Ascending aorta (tissue), 2 donors: Measurements from ENCODE around the gene ADAM15. TPM values are rescaled to one million over a fixed set of nuclear protein-coding genes. Genes with fewer than 3 reads are reported as not detected.

Source experiments
- DNase-seq, 2 donors: peaks; one replicate each; pipeline ENCODE4 v3.0.0-alpha.2; 2019; ENCODE audit warnings: low spot score in 2 of 2
- H3K27ac ChIP-seq, 2 donors: fragments of 200-600 bp; sonication (generic); one replicate each; pipeline ENCODE4 v1.5.1; 2016 to 2017; ENCODE audit warnings: mild to moderate bottlenecking in 1 of 2
- H3K27me3 ChIP-seq: fragments of 200-600 bp; sonication (generic); one replicate; pipeline ENCODE4 v1.5.1; 2017
- H3K36me3 ChIP-seq, 2 donors: fragments of 200-600 bp; sonication (generic); one replicate each; pipeline ENCODE4 v1.5.1; 2016
- H3K4me1 ChIP-seq, 2 donors: fragments of 200-600 bp; sonication (generic); one replicate each; pipeline ENCODE4 v1.5.1; 2016 to 2017; ENCODE audit warnings: mild to moderate bottlenecking in 1 of 2
- H3K4me3 ChIP-seq, 2 donors: fragments of 200-600 bp; sonication (generic); one replicate each; pipeline ENCODE4 v1.5.1; 2016 to 2017; ENCODE audit warnings: mild to moderate bottlenecking in 1 of 2
- H3K9me3 ChIP-seq, 2 donors: fragments of 200-600 bp; sonication (generic); one replicate each; pipeline ENCODE4 v1.5.1; 2016
- intact Hi-C: fragments of 100-400 bp; cut with DNase I; formaldehyde crosslinking; loops from one replicate; pipeline ENCODE4 v1.15.1; 2023
- total RNA-seq: library from RNA; depleted of rRNA; stranded (reverse); fragments of >200 nt; gene quantifications from one replicate; pipeline ENCODE4 v1.1.0, GENCODE V29; 2016
- TF ChIP-seq, protein P1 (sequence below), 3 experiments: fragments of 200-600 bp in 2 of 3; fragments of 450-650 bp in 1 of 3; sonication (generic) in 2 of 3; IDR thresholded peaks; one replicate each; pipeline ENCODE4 v1.5.1; 2016 to 2019; ENCODE audit warnings: antibody characterized with exemption in 3 of 3, mild to moderate bottlenecking in 1 of 3, moderate library complexity in 1 of 3

Gene ADAM15
- total RNA-seq, 1 donor from 2014 or later = 610 TPM

DNA sequence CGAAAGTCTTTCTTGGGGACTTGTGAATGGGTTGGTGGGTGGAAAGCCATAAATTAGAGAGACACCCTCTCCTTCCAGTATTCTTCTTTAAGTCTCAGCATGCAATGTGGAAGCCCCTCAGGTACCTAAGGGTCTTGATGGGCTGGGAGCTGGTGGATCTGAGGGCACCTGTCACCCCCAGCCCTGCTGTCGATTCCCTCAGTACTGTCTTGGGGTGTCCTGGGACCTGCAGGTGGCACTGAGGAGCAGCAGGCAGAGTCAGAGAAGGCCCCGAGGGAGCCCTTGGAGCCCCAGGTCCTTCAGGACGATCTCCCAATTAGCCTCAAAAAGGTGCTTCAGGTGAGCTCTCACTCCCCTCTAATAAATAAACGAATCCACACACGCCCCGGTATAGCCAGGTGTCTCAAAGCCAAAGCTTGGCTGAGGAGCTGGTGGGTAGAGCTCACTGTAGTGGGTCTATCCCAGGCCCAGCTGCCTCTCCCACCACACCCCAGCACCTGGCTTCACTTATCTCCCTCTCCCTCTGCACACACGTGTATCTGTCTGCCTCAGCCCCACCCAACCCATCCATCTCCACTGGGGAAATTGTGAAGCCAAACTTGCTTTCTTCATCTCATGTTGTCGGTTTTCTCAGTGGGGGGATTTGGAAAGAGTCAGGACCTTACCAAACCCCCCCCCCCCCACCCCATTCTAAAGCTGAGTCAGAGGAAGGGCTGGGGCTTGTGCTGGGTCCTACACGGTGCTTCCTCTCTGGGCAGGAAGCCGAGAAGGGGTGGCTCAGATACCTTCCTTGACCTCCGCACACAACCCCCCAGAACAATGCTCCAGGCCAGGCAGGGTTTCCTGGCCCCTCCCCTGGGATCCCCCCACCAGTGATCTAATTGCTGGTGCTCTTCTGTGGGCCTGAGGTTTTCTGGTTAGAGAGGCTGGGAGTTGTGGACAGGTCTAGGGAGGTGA is 1.6 kb downstream of the ADAM15 start:
- TF ChIP-seq, protein P1, sequence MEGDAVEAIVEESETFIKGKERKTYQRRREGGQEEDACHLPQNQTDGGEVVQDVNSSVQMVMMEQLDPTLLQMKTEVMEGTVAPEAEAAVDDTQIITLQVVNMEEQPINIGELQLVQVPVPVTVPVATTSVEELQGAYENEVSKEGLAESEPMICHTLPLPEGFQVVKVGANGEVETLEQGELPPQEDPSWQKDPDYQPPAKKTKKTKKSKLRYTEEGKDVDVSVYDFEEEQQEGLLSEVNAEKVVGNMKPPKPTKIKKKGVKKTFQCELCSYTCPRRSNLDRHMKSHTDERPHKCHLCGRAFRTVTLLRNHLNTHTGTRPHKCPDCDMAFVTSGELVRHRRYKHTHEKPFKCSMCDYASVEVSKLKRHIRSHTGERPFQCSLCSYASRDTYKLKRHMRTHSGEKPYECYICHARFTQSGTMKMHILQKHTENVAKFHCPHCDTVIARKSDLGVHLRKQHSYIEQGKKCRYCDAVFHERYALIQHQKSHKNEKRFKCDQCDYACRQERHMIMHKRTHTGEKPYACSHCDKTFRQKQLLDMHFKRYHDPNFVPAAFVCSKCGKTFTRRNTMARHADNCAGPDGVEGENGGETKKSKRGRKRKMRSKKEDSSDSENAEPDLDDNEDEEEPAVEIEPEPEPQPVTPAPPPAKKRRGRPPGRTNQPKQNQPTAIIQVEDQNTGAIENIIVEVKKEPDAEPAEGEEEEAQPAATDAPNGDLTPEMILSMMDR (IDR thresholded peaks at IDR 0.05) = peak in 2 of 3 experiments; percentile 10 to 29
- Histone ChIP-seq H3K36me3 (peaks cover 21 to 34% of the 10 kb centered on the region in 2 donors), H3K9me3 (no peaks in the 10 kb centered on the region), H3K4me1 (peaks cover 0 to 20% of the 10 kb centered on the region in 2 donors), H3K27ac (peak overlapping the region; percentile 8 to 83), H3K4me3 (peak overlapping the region; percentile 69 to 80), H3K27me3 (no peaks in the 10 kb centered on the region)
- DNase-seq = no peak
- intact Hi-C loops = loop anchor here (5.0 kb wide), 1 partner anchor 495 kb away; the partner anchor contains the start of gene UBE2Q1

DNA sequence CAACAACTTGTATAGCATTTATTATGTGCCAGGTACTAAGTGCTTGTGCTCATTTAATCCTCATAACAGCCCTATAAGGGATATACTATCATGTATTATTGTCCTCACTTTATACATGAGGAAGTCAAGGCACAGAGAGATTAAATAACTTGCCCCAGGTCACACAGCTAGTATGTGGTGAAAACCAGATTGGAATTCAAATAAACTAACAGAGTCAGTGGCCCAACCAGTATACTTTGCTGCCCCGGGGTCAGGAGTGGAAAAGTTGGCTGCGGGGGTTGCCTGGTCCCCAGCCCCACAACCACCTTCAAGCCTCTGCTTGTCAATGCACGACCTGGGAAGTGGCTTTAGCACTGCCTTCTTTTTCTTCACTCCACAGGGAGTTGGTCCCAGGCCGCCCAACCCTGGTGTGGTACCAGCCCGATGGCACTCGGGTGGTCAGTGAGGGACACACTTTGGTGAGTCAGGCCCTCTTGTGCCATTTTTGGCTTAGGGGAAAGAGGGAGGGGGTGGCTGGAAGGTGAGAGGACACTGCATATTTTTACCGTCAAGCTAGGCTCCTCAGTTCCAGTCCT is 2.5 kb downstream of the ADAM15 start:
- no peak for DNase-seq
- no peak overlapping the region for H3K4me3 ChIP-seq
- TF ChIP-seq, protein P1 (IDR thresholded peaks at IDR 0.05) = no peak
- H3K36me3 ChIP-seq = peaks cover 27 to 43% of the 10 kb centered on the region in 2 donors
- peaks cover 0 to 20% of the 10 kb centered on the region in 2 donors for H3K4me1 ChIP-seq
- H3K27ac ChIP-seq = no peak overlapping the region
- no peaks in the 10 kb centered on the region for H3K27me3 ChIP-seq
- intact Hi-C loops = loop anchor here (5.0 kb wide), 1 partner anchor 496 kb away; the partner anchor contains the start of gene UBE2Q1
- H3K9me3 ChIP-seq = no peaks in the 10 kb centered on the region

DNA sequence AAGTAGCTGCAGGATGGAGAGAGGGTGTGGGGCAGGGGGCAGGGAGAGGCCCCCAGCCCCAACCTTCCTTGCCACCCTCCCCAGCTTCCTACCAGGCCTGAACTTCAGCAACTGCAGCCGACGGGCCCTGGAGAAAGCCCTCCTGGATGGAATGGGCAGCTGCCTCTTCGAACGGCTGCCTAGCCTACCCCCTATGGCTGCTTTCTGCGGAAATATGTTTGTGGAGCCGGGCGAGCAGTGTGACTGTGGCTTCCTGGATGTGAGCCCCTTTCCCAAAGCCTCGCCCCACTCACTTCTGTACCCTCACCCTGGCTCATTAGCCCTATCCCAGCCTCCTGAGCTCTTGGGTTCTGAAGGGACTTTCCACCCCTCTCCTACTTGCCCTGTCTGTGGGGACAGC is 6.0 kb downstream of the ADAM15 start:
- Histone ChIP-seq H3K36me3 (peaks cover 29 to 62% of the 10 kb centered on the region in 2 donors), H3K27ac (no peak overlapping the region), H3K4me3 (no peak overlapping the region), H3K27me3 (no peaks in the 10 kb centered on the region), H3K4me1 (peaks cover 6 to 13% of the 10 kb centered on the region in 2 donors), H3K9me3 (no peaks in the 10 kb centered on the region)
- intact Hi-C loops = no loop called here
- TF ChIP-seq, protein P1 (IDR thresholded peaks at IDR 0.05) = no peak
- DNase-seq = no peak

DNA sequence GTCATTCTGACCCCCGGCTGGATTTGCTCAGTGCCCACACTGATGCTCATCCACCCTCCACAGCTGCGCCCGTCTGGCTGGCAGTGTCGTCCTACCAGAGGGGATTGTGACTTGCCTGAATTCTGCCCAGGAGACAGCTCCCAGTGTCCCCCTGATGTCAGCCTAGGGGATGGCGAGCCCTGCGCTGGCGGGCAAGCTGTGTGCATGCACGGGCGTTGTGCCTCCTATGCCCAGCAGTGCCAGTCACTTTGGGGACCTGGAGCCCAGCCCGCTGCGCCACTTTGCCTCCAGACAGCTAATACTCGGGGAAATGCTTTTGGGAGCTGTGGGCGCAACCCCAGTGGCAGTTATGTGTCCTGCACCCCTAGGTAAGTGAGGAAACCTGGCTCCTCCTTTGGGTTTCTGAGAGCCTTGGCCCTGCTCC is 6.7 kb downstream of the ADAM15 start:
- Histone ChIP-seq H3K27me3 (no peaks in the 10 kb centered on the region), H3K27ac (no peak overlapping the region), H3K4me1 (peaks cover 11 to 13% of the 10 kb centered on the region in 2 donors), H3K36me3 (peaks cover 29 to 62% of the 10 kb centered on the region in 2 donors), H3K4me3 (no peak overlapping the region), H3K9me3 (no peaks in the 10 kb centered on the region)
- TF ChIP-seq, protein P1 (IDR thresholded peaks at IDR 0.05) = no peak
- intact Hi-C loops = no loop called here
- DNase-seq = no peak

DNA sequence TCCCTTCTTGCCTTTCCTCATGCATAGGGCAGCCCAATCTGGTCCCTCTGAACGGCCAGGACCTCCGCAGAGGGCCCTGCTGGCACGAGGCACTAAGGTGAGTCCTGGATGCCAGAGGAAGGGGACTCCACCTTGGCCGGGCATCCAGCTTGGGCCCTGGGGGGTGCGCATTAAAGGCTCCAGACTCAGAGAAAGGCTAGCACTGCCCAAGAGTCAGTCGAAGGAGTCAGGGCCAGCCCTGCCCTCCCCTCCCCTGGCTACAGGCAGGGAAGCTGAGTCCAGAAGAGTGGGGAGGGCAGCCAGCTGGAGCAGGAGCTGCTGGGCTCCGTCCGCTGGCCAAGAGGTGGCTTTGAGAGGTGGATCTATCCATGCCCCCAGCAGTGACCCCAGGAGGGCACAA is 9.6 kb downstream of the ADAM15 start:
- Histone ChIP-seq H3K27ac (no peak overlapping the region), H3K9me3 (no peaks in the 10 kb centered on the region), H3K36me3 (peaks cover 26 to 48% of the 10 kb centered on the region in 2 donors), H3K4me1 (peaks cover 14 to 18% of the 10 kb centered on the region in 2 donors), H3K27me3 (no peaks in the 10 kb centered on the region), H3K4me3 (no peak overlapping the region)
- DNase-seq = no peak
- intact Hi-C loops = loop anchor here (1.0 to 5.0 kb wide), 2 partner anchors 15 to 103 kb away; partner anchors contain the start of gene PBXIP1
- TF ChIP-seq, protein P1 (IDR thresholded peaks at IDR 0.05) = no peak
